HG02938 (cell line): ENCODE data around the gene LBX1.

Experiments used
- ATAC-seq: cut with Tn5 transposase; IDR thresholded peaks from one replicate; pipeline ENCODE4 v1.9.1; 2021; ENCODE audit warnings: mild to moderate bottlenecking, moderate library complexity; ENCODE audit not compliant: unreplicated experiment

Gene LBX1

DNA sequence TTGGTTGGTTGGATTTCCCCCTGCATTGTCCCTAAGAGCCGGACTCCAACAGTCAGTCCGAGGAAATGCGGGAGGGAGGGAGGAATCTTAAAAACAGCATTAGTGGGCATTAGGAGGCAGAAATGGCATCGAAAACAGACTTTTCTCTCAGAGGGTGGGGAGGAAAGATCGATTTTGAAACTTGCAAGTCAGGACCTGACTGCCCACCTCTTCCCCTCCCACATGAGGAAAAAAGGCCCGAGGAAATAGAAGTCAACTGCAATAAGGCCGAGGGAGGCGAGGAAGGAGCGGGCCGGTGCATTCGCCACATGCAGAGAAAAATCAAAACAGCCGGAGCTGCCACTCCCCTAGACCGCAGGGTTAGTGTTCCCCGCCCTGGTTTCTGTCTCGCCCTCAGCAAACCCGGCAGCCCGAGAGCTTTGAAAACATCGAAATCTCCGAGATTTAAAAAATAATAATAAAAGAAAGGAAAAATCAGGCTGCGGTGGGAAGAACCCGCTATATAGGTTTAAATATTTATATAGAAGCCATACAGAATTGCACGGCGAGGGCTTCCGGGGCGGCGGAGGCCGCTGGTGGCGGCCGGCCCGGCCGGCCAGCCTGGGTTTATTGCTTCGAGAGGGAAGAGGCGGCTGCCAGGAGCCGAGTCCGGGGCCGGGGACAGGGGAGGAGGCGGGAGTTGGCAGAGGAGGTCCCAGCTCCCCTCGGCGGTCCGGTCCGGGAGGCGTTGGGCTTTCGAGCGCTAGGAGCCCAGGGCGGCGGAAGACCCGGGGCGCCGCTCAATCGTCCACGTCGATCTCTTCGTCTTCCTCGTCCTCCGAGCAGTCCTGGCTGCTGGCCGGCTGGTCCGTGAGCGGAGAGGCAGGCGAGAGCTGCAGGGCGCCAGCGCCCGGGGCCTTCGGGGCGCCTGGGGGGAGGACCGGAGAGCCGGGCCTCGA is 2.5 kb downstream of the LBX1 start:
- no peak for ATAC-seq

DNA sequence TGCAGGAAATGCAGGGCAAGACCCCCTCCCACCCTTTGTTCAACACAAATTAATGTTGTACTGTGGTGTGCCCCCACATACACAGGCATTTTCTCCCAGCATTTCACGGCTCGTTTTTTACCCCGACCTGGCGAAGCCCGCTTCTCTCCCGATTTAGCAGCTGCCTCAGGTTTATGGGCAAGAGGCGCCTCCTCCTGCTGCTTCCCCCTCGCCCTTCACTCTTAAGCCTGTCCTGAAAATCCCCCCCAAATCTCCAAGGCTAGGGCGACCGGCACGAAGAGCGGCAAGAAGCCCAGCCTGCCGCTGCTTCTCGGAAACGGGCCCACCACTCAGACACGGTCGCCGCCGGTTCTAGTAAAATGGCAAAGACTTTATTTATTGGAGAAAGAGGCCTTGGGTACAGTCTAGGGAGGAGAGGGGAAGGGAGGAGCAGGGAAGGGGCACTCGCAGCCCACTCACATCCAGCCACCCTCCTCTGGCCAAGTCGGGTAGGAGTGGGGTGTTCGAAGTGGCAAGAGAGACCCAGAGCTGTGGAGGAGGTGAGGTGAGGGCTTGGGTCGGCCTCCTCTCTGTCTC is 3.3 kb downstream of the LBX1 start:
- ATAC-seq, result no peak

DNA sequence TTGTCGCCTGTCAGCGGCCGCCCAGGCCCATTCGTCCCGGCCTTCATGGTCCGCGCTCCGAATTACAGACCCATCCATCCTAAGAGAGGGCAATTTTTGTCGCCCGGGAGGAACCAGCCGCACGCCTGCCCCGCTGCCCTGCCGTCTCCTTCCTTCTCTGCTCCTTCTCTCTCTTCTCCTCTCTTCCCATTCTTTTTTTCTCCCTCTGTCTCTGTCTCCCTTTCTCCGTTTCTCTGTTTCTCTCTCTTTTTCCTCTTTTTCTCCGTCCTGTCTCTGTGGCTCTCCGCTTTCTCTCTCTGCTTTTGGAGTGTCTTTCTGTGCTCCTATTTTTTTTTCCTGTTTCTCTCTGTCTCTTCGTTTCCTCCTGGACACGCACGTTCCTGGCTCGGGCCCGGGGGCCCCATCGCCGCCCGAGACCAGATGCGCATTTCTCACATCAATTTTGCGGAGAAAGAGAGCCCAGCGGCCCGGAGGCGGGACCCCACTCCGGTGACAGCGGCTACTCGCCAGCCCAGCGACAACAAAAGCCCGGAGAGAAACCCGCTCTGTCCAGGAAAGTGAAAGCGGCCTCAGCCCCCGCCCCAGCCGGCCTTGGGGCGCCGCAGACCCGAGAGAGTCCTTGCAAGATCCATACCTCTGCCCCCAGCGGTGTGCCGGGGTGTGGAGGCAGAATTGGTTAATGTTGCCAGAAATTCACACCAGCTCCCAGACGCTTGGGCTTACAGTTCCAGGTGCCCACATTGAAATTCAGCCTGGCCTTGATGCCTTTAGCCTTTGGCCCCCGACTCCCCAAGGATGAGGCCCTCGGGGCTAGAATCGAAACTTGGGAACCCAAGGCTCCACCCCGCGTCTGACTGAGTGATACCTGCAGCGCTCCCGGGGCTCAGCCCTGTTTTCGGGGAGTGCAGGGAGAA is 4.1 kb downstream of the LBX1 start:
- ATAC-seq, result no peak

DNA sequence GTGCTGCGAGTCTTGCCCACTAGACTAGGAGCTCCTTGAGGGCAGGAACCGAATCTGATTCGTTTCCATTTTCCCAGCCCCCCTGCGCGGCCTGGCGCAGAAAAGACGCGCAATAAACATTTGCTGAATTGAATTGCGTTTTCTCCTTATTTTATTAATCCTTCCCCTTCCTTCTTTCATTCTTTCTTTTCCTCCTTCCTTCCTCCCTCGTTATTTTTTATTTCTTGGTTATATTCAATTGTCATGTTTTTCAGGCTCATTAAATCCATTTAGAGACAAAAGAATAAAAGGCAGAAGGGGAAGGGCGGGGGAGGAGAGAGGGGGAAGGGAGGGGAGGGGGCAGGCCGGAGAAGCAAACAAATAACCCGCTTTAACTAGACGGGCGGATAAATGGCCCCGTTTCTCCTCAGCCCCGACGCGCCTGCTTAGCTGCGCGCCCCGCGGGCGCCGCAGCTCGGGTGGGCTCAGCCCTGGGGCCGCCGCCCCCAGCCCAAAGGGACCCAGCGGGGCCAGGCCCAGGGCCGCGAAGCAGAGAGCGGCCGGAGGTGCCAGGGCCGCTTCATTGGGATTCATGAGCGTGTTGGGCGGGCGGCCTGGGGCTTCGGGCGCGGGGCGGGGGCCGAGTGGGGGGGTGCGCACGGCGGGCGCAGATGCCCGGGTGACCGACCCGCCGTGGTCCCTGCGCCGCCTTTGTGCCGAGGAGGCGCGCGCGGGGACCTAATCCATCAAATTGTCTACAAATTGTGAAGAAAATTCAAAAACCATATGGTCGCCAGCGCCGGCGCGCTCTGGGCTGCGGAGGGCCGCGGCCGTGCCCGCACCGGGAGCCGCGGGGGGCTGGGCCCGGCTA is 5.0 kb downstream of the LBX1 start:
- ATAC-seq, result no peak

DNA sequence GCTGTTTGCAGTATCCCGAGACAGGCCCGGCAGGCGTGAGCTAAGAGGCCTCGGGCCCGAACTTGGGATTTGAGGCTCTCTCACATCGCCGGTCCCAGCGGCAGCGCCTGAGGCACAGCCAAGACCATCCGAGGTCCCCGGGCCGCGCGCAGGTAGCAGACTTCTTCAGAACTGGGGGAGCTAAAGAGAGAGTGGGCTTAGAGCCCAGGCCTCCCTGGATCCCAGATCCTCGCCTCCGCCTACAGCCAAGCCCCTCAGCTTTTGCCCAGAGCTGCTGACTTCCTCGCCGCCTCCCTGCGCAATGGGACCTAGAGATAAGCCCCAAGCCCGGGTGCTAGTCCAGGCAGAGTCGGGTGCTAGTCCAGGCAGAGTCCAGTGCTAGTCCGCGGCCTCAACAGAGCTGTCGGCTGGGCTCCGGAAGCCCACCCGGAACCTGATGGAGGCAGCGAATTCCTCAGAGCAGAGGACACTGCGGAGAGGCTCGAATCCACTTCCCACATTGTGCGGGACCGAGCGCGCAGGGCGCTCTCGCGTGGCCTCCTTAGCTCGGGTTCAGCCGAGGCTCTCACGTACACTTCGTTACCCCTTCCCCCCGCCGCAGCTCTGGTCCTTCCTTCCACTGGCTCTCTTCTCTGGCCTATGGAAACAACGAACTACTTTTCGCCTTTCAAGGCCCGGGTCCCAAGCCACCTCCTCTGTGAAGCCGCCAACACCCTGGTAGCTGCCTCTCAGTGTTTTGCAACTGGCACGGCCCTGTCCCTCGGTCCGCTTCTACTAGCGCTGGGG is 5.8 kb downstream of the LBX1 start:
- no peak for ATAC-seq

DNA sequence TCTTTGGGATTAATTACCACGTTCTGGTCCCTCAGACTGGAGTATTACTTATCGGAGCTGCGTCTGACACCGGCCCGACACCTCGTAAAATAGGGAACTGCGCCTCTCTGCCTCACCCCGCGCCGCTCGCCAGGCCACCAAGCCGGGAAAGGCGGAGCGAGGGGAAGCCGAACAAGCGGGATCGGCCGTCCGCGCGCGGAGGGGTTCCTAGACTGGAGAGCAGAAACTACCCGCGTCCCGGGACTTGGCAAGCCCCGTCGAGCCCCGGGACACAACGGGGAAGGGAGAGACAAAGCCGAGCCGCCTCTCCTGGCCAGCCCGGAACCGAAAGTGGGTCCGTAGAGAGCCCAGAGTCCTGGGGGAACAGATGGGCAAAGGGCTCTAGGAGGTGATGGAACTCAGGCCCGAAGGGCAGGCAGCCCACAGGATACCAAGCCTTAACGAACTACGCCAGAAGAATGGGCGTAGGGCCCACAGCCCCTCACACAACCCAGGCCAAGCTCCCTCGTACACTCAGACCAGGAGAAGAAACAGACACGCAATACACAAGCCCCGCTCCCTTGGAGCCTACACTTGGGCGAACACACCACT is 6.5 kb downstream of the LBX1 start:
- ATAC-seq, result no peak

DNA sequence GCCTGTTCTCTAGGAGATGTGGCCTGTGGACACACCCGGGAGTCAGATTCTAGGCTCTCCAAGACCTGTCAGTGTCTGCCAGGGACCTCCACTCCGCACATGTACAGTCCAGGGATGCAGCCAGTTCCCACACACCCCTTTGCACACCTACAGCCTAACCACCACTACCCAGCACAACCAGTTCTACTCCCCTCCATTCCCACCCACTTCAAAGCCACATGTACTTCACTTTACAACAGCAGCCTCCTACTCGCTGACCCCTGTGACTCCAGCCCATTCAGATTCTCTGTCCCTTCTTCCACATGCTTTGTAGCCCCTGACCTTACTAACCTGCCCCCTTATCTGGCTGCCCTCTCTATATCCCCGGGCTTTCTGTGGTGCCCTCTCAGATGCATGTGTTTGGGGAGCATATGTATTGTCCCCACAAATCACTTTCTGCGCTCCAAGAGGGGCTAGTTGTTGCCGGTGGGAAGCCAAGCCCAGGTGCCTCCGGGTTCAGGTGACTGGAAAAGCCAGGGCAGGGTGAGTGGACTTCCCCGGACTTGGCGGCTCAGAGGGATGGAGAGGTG is 7.2 kb downstream of the LBX1 start:
- no peak for ATAC-seq

DNA sequence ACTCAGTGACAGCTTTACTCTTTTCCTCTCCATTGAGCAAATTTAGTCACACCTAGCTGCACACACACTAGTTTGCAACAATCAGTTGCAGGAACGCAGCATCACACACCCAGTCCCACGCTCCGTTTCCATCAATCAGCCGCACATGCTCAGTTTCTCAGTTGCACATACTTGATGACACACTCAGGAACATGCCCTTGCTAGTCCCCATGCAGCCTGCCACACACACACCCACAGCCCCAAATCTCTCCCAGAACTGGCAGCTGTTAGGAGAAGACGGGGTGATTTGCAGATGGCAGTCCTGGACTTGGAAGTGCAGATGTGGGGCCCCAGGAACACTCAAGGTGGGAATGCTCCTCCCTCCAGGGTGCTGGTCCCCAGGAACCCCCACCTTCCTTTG is 7.7 kb downstream of the LBX1 start:
- no peak for ATAC-seq

DNA sequence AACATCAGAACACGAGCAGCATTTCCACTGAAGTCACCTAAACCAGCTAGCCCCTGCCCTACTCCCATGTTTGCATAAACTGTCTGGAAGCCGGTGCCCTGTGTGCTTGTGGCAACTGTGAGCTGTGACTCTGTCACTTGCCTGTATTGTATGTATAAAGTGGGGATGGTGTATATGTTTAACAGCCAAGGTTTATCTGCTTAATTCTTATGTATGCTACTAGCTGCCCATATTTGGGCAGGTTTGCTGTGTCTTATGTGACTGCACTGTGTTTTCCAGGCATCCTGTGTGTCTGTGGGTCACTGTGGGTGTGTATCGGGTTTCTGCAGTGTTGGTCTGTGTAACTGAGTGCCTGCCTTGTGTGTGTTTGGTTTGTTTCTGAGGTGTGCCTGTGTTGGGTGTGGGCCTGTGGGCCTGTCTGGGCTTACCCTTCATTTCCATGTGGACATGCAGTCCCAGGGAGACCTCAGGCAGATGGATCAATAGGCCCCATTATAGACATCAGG is 9.3 kb downstream of the LBX1 start:
- ATAC-seq, result no peak

DNA sequence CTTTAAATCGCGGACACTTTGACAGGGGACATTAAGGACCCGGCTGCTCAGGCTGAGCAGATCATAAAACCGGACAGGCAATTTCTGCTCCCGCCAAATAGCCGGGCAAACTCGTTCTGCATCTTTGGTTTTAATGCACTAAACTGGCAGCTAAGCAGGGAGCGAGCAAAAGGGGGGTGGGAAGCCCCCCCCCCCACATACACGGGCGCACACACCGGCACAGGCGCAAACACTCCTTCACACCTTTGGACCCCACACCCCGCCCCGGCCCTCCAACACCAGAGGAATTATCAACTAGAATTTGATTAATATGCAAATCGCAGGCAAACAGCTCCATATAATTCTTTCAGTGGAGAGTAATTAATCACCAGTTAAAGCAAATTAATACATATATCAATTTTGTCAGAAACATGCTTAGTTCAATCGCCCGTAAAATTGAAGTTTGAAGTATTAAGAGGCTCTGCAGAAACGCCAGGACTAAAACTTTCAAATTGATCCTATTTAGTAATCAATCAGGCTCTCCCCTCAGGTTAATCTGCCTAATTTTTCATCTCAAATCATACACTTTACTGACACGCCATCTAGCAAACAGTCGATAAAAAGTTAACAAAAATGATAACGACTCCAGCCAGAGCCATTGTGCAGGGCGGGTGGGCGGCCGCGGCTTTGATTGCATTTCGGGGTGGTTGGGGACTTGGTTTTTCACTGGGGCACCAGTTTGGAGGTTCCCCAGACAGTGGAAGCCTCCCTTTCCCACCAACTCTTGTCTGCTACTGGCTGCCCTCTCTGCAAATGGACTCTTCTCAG is 9.9 kb downstream of the LBX1 start:
- no peak for ATAC-seq

DNA sequence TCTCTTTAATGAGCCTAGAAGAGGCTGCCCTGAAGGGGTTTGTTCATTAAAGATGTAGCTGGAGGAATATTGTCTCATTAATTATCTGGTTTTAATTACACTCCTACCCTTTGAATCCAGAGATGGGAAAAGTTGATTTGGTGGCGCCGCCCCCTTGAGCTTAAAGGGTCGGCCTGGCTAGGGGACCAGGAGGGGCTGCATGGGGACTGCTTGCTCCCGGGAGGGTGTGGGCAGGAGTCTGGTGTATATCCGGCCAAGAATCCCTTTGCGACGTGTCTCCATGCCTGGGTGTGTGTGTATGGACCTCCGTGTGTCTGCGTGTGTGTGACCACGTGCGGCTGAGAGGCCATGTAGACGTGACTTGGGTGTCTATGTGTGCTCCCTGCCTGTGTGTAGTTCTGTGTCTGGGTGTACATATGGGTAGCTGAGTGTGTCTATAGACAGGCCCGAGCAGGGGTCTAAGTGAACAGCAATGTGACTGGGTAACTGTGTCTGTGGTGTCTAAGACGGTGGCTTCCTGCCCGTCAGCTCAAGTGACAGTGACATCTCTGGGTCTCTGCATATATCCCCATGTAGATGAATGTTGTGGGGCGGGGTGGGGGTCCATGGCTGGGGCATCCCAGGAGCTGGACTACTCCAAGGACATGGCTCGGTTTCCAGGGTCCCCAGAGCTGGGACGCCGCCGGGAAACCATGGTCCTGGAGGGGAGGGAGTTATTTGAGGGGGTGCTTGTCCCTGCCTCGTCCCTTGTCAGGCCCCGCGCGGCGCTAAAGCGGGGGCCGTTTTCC is 10.7 kb downstream of the LBX1 start:
- ATAC-seq, result no peak

DNA sequence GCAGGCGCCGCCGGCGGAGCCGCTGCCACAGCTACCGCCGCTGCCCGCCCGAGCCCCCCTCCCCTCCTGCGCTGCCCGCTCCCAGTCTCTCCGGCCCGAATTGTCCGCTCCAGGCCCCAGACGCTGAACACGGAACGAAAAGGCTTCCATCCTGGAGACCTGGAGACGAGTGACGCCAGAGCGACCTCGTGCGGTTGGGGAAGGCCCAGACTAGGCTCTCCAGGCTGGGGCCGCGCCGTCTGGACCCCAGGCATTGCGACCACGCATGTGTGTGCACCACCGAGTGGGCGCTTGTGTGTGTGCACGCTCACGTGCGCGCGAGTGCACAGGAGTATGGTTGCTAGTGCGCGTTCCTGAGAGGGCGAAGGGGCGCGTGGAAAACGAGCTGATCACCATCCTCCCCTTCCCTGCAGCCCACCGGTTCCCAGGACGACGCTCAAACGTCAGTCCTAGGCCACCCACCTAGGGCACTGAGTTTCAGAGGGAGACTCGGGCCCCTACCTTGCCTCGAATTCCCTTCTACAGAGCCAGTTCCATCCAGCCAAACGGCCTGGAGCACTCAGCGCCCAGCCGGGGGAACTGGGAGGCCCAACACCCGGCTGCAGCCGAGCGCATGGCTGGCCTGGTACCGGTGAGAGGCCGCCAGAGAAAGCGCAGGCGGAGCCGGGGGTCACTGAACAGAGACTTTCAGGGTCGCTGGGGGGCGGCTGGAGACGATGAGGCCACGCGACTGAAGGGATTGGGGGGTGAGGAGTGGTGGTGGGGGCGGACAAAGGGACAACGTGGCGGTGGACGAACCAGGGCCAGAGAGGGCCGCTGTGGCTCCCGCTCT is 11.6 kb downstream of the LBX1 start:
- ATAC-seq, result no peak

DNA sequence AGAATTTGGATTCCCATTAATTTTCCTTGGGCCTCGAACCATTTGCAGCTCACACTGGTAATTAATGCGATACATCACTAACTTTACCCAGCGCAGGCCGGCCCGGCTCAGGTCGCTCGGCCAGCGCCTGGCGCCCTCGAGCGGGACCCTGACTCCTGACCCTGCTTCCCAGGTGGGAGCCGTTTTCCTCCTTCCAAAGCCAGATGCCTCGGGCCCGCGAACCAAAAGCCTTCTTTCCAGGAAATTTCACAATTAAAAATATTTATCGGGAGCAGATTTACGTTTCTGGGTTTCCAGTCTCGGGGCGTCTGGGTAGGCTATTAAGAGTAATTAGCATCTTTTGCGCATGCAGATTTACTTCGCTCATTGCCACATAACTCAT is 12.2 kb downstream of the LBX1 start:
- ATAC-seq, result no peak

DNA sequence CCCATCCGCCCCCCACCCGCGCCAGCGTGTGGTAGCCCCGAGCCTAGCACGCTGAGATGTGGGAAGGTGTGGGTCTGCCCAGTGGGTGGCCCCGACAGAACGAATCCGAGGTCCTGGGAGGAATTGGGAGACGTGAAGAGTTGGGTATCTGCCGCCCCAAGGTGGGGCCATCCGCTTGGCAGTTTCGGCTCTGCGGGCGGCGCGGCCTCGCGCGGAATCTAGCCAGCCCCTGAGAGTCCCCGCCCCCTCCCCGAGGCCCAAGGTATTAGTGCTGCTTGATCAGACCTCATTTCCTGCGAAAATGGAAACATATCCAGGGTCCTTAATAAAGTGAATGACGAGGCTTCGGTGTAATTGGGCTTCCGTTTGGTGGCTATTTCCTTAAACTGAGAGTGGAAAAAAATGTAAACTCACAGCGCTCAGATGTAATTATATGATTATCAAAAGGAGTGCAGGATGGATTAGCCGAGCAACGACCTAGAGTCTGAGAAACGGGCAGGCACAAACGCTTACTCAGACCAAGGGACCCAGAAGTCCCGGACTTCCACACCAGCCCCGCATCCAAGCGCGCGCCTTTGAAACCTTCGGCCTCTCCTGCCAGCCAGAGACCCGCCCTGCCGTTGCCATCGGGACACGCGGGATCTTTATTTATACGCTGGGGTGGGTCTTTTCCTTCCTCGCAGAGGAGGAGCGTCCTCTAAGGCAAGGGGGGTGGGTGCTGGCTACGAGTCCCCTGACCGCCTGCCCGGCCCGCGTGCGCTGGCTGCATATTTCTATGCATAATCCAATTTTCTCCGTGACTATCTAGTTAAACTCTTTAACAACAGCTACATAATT is 12.8 kb downstream of the LBX1 start:
- ATAC-seq, result no peak

DNA sequence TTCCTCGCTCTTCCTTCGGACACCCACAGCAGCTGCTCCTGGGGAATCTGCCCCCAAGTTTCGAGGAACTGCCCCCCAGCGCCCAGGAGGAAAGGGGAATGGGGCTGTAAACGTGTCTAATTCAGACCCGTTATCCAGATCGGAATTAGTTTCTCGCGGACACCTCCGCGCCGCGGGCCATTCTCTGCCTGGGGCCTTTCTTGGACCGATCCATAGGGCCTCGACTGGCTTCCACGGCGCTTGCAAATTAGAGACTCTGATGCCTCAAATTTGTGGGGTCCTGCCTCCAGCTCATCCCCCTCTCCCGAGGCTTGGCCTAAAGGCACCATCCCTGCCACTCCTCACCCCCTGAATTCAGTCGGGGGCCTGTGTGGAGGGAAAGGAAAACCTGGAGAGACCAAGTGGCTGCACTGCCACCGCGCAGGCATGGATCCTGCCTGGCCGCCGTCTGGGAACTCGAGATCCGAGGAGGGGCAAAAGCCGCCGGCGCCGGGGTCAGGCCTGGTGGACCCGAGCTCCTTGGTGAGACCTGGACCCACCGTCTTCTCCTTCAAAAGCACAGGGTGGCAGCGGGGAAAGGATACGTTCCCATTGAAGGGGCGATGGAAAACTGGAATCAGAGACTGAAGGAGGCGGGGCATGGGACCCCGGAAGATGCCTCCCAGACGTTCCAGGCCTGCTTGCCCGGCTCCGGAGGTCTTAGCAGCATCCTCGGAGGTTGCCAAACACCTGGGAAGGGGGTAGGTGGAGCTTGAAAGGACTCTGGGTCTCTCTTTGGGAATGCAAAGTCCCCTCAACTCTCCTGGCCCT is 13.7 kb downstream of the LBX1 start:
- ATAC-seq, result no peak
